Measurements from ENCODE around the gene GJA9. TPM values are rescaled to one million over a fixed set of nuclear protein-coding genes. Genes with fewer than 3 reads are reported as not detected.

The GJA9 gene
- total RNA-seq, 1 experiment from 2014 or later, result not detected

DNA sequence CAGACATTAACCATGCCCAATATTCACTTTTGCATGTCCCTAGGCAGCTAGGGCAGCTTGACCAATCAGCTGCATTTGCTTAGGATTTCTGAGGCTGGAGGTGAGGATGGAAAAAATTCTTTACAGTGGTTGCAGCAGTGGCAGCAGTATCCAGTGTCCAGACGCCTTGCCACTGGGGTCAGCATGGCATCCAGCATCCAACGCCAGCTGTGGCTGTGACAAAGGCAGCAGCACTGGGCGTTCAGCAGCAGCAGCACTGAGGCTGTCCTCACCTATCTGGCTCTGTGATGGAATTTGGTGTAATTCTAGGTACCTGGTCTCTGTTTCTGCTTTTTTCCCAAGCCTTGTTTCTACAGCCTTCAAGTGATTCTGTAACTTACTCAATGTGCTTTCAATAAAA, 44.7 kb upstream of the GJA9 start:
- Mint-ChIP-seq H3K4me1 (peaks cover 5% of the 10 kb centered on the region), H3K36me3 (no peaks in the 10 kb centered on the region), H3K4me3 (no peak overlapping the region), H3K27me3 (ENCODE audit: low read depth) (no peaks in the 10 kb centered on the region), H3K9me3 (no peaks in the 10 kb centered on the region), H3K27ac (no peak overlapping the region)
- no peak for DNase-seq (ENCODE audit: low spot score)
- TF ChIP-seq, protein P1, sequence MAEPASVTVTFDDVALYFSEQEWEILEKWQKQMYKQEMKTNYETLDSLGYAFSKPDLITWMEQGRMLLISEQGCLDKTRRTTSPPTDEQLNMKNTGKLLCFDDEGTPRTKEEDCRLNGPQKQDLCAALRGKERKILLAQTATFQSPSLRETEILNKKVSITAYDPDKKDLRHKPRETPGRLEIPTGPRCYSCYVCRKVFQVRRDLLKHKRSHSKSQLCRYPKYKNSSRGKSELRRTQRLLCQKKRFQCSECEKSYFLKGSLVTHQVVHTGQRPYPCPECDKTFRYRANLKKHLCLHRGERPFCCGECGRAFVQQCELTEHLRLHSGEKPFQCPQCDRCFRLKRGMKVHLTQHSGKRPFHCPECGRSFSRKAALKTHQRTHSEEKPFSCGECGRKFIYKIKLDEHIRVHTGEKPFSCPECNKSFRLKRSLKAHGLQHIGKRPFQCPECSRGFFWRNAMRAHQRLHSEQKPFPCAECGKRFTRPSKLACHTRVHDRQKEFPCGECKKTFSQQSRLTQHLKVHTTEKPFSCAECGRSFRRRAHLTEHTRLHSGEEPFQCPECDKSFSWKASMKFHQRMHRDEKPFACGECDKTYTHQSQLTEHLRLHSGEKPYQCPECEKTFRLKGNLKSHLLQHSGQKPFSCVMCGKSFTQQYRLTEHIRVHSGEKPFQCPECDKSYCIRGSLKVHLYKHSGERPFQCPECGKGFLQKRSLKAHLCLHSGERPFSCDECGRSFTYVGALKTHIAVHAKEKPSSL (CRISPR knock-in tag; conservative IDR thresholded peaks at IDR 0.05), result no peak
- no peak for TF ChIP-seq SMAD4 (CRISPR knock-in tag; IDR thresholded peaks at IDR 0.05)
- POLR2A ChIA-PET, result no interaction called here
- no peak for ATAC-seq
- CTCF ChIA-PET, result no interaction called here

DNA sequence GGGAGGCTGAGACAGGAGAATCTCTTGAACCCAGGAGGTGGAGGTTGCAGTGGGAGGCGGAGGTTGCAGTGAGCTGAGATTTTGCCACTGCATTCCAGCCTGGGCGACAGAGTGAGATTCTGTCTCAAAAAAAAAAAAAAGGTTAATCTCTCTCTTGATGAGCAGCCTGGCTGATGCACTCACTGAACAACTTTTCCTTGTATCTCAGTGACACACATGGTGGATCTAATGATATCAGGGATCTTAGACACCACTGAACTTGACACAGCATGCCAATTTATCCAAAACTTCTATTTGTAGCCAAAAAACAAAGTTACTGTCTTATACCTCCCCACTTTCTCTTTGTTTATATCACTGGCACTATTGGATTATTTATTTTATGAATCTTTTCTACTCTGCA, 44.0 kb upstream of the GJA9 start:
- POLR2A ChIA-PET, result no interaction called here
- Mint-ChIP-seq H3K4me1 (peaks cover 5% of the 10 kb centered on the region), H3K4me3 (no peak overlapping the region), H3K36me3 (no peaks in the 10 kb centered on the region), H3K27ac (no peak overlapping the region), H3K27me3 (ENCODE audit: low read depth) (no peaks in the 10 kb centered on the region), H3K9me3 (no peaks in the 10 kb centered on the region)
- CTCF ChIA-PET, result no interaction called here
- no peak for TF ChIP-seq GTF2I (CRISPR knock-in tag; conservative IDR thresholded peaks at IDR 0.05)
- TF ChIP-seq FOXP4 (CRISPR knock-in tag; IDR thresholded peaks at IDR 0.05), result no peak
- TF ChIP-seq ZNF232 (CRISPR knock-in tag; IDR thresholded peaks at IDR 0.05), result no peak
- TF ChIP-seq STAT6 (CRISPR knock-in tag; conservative IDR thresholded peaks at IDR 0.05; ENCODE audit: low read depth), result no peak
- no peak for TF ChIP-seq MXD4 (CRISPR knock-in tag; IDR thresholded peaks at IDR 0.05; ENCODE audit: borderline replicate concordance)
- no peak for TF ChIP-seq ETV6 (CRISPR knock-in tag; IDR thresholded peaks at IDR 0.05)
- TF ChIP-seq CTCF (IDR thresholded peaks at IDR 0.05), result no peak
- TF ChIP-seq ZSCAN18 (CRISPR knock-in tag; IDR thresholded peaks at IDR 0.05), result no peak
- no peak for TF ChIP-seq CDX4 (CRISPR knock-in tag; IDR thresholded peaks at IDR 0.05; ENCODE audit: borderline replicate concordance)
- no peak for TF ChIP-seq AR (CRISPR knock-in tag; IDR thresholded peaks at IDR 0.05)
- no peak for TF ChIP-seq ZNF423 (CRISPR knock-in tag; IDR thresholded peaks at IDR 0.05)
- TF ChIP-seq IRF2 (CRISPR knock-in tag; IDR thresholded peaks at IDR 0.05; ENCODE audit: borderline replicate concordance, low read depth), result no peak
- TF ChIP-seq CREB1 (CRISPR knock-in tag; IDR thresholded peaks at IDR 0.05), result no peak
- TF ChIP-seq GABPB1 (CRISPR knock-in tag; IDR thresholded peaks at IDR 0.05), result no peak
- TF ChIP-seq, protein P2, sequence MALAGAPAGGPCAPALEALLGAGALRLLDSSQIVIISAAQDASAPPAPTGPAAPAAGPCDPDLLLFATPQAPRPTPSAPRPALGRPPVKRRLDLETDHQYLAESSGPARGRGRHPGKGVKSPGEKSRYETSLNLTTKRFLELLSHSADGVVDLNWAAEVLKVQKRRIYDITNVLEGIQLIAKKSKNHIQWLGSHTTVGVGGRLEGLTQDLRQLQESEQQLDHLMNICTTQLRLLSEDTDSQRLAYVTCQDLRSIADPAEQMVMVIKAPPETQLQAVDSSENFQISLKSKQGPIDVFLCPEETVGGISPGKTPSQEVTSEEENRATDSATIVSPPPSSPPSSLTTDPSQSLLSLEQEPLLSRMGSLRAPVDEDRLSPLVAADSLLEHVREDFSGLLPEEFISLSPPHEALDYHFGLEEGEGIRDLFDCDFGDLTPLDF (CRISPR knock-in tag; IDR thresholded peaks at IDR 0.05), result no peak
- no peak for TF ChIP-seq CBFB (CRISPR knock-in tag; IDR thresholded peaks at IDR 0.05; ENCODE audit: low read depth)
- TF ChIP-seq ATF3 (CRISPR knock-in tag; conservative IDR thresholded peaks at IDR 0.05), result no peak
- no peak for TF ChIP-seq SMAD3 (CRISPR knock-in tag; IDR thresholded peaks at IDR 0.05; ENCODE audit: borderline replicate concordance)
- no peak for ATAC-seq
- DNase-seq (ENCODE audit: low spot score), result no peak
